H9 (cell line): ENCODE results near the gene NAA50. TPM values are rescaled to one million over a fixed set of nuclear protein-coding genes. Genes with fewer than 3 reads are reported as not detected.

Experiments
- DNase-seq: peaks from one replicate; pipeline ENCODE4 v3.0.0-alpha.2; 2017
- H2AFZ ChIP-seq: one replicate; pipeline ENCODE4 v1.6.1; 2013; ENCODE audit warnings: mild to moderate bottlenecking, low read length, control low read depth, moderate library complexity
- H2AK5ac ChIP-seq: 2 replicates; pipeline ENCODE4 v1.6.1; 2013; ENCODE audit warnings: low read length, control low read depth, mixed read lengths; ENCODE audit not compliant: insufficient read length
- H2BK120ac ChIP-seq: one replicate; pipeline ENCODE4 v1.6.1; 2013; ENCODE audit warnings: low read depth, mild to moderate bottlenecking, low read length, control low read depth, inconsistent platforms; ENCODE audit not compliant: poor library complexity, severe bottlenecking
- H2BK12ac ChIP-seq: 2 replicates; pipeline ENCODE4 v1.6.1; 2013; ENCODE audit warnings: low read length, control low read depth, mixed read lengths, low read depth; ENCODE audit not compliant: insufficient read length
- H2BK15ac ChIP-seq: 2 replicates; pipeline ENCODE4 v1.6.1; 2013; ENCODE audit warnings: low read depth, low read length, control low read depth
- H2BK20ac ChIP-seq: one replicate; pipeline ENCODE4 v1.6.1; 2013; ENCODE audit warnings: low read depth, mild to moderate bottlenecking, low read length, control low read depth, inconsistent platforms; ENCODE audit not compliant: poor library complexity, severe bottlenecking
- H2BK5ac ChIP-seq: 2 replicates; pipeline ENCODE4 v1.6.1; 2013; ENCODE audit warnings: low read length, control low read depth, mixed read lengths; ENCODE audit not compliant: insufficient read length
- H3K14ac ChIP-seq: 2 replicates; pipeline ENCODE4 v1.6.1; 2013; ENCODE audit warnings: low read length, control low read depth; ENCODE audit not compliant: insufficient read depth
- H3K18ac ChIP-seq: 2 replicates; pipeline ENCODE4 v1.6.1; 2013; ENCODE audit warnings: low read depth, mild to moderate bottlenecking, mixed read lengths, low read length, control low read depth; ENCODE audit not compliant: insufficient read length
- H3K23ac ChIP-seq: 2 replicates; pipeline ENCODE4 v1.6.1; 2013; ENCODE audit warnings: low read length, control low read depth, mixed read lengths, low read depth; ENCODE audit not compliant: insufficient read length
- H3K23me2 ChIP-seq: 2 replicates; pipeline ENCODE4 v1.6.1; 2013; ENCODE audit warnings: low read depth, mild to moderate bottlenecking, mixed read lengths, low read length, control low read depth; ENCODE audit not compliant: insufficient read length, poor library complexity, severe bottlenecking
- H3K27ac ChIP-seq: 2 replicates; pipeline ENCODE4 v1.5.1; 2013; ENCODE audit warnings: low read length, control low read depth, mixed read lengths, low read depth; ENCODE audit not compliant: insufficient read length
- H3K27me3 ChIP-seq: 2 replicates; pipeline ENCODE4 v1.6.1; 2013; ENCODE audit warnings: low read length, control low read depth, inconsistent platforms; ENCODE audit not compliant: insufficient read depth
- H3K4ac ChIP-seq: 2 replicates; pipeline ENCODE4 v1.6.1; 2013; ENCODE audit warnings: low read depth, mild to moderate bottlenecking, control low read depth, inconsistent platforms, low read length, moderate library complexity
- H3K4me1 ChIP-seq: 2 replicates; pipeline ENCODE4 v1.6.1; 2013; ENCODE audit warnings: low read length, control low read depth, inconsistent platforms; ENCODE audit not compliant: insufficient read depth
- H3K4me2 ChIP-seq: 2 replicates; pipeline ENCODE4 v1.6.1; 2013; ENCODE audit warnings: low read length, control low read depth, mixed read lengths; ENCODE audit not compliant: insufficient read length, insufficient read depth
- H3K56ac ChIP-seq: 2 replicates; pipeline ENCODE4 v1.6.1; 2013; ENCODE audit warnings: low read depth, mild to moderate bottlenecking, mixed read lengths, low read length, control low read depth; ENCODE audit not compliant: insufficient read length
- H3K79me1 ChIP-seq: 2 replicates; pipeline ENCODE4 v1.6.1; 2013; ENCODE audit warnings: low read depth, mild to moderate bottlenecking, moderate library complexity, low read length, control low read depth, inconsistent platforms; ENCODE audit not compliant: insufficient read depth, poor library complexity, severe bottlenecking
- H3K79me2 ChIP-seq: 2 replicates; pipeline ENCODE4 v1.6.1; 2013; ENCODE audit warnings: low read length, control low read depth, inconsistent platforms; ENCODE audit not compliant: insufficient read depth
- H3K9ac ChIP-seq: 2 replicates; pipeline ENCODE4 v1.6.1; 2013; ENCODE audit warnings: low read length, control low read depth, mixed read lengths; ENCODE audit not compliant: insufficient read length; ENCODE audit errors: extremely low read depth
- H3K9me3 ChIP-seq: one replicate; pipeline ENCODE4 v1.6.1; 2013; ENCODE audit warnings: low read depth, low read length, inconsistent platforms; ENCODE audit not compliant: control insufficient read depth
- H3T11ph ChIP-seq: one replicate; pipeline ENCODE4 v1.6.1; 2013; ENCODE audit warnings: mild to moderate bottlenecking, low read length, control low read depth, inconsistent platforms
- H4K20me1 ChIP-seq: one replicate; pipeline ENCODE4 v1.6.1; 2013; ENCODE audit not compliant: control insufficient read depth, insufficient read length, insufficient read depth
- H4K5ac ChIP-seq: 2 replicates; pipeline ENCODE4 v1.6.1; 2013; ENCODE audit warnings: low read depth, mild to moderate bottlenecking, mixed read lengths, low read length, control low read depth; ENCODE audit not compliant: insufficient read length
- H4K8ac ChIP-seq: replicated peaks from 2 replicates; pipeline ENCODE4 v1.6.1; 2013; ENCODE audit warnings: low read length, control low read depth, mixed read lengths, low read depth; ENCODE audit not compliant: insufficient read length
- H4K91ac ChIP-seq: 2 replicates; pipeline ENCODE4 v1.6.1; 2013; ENCODE audit warnings: low read depth, mild to moderate bottlenecking, moderate library complexity, mixed read lengths, low read length, control low read depth; ENCODE audit not compliant: insufficient read length
- H3K27ac Mint-ChIP-seq, 3 experiments: 2 replicates in 2 of 3; 3 replicates in 1 of 3; pipeline ENCODE4 v1.8.0; 2020 to 2021; ENCODE audit warnings: mixed read lengths in 3 of 3, mild to moderate bottlenecking in 1 of 3, moderate library complexity in 1 of 3
- H3K27me3 Mint-ChIP-seq: 2 replicates; pipeline ENCODE4 v1.8.0; 2021; ENCODE audit warnings: low read depth, mild to moderate bottlenecking, moderate library complexity, mixed read lengths
- H3K36me3 Mint-ChIP-seq, 3 experiments: 2 replicates in 2 of 3; 3 replicates in 1 of 3; pipeline ENCODE4 v1.8.0; 2020 to 2021; ENCODE audit warnings: low read depth in 3 of 3, mixed read lengths in 3 of 3; ENCODE audit not compliant: insufficient read depth in 1 of 3
- H3K4me1 Mint-ChIP-seq, 2 experiments: 2 replicates each; pipeline ENCODE4 v1.8.0; 2020; ENCODE audit warnings: mixed read lengths in 2 of 2
- H3K4me3 Mint-ChIP-seq, 2 experiments: 2 replicates in 1 of 2; 3 replicates in 1 of 2; pipeline ENCODE4 v1.8.0; 2020 to 2021; ENCODE audit warnings: mild to moderate bottlenecking in 2 of 2, mixed read lengths in 2 of 2, moderate library complexity in 1 of 2
- H3K9me3 Mint-ChIP-seq, 2 experiments: 2 replicates in 1 of 2; 3 replicates in 1 of 2; pipeline ENCODE4 v1.8.0; 2020; ENCODE audit warnings: mild to moderate bottlenecking in 2 of 2, mixed read lengths in 2 of 2, moderate library complexity in 1 of 2
- CTCF ChIP-seq: fragments of 200-600 bp; sonication (generic); conservative IDR thresholded peaks from 3 replicates; pipeline ENCODE4 v1.8.0; 2021; ENCODE audit warnings: antibody characterized with exemption, mild to moderate bottlenecking
- WGBS: extraction: QIAGEN DNeasy Blood & Tissue Kit; methylation state at CpG from one replicate; pipeline ENCODE4 v1.1.7; 2013; ENCODE audit warnings: missing lambda C conversion rate, low lambda C conversion rate, mixed read lengths; ENCODE audit not compliant: insufficient read length; ENCODE audit errors: extremely low coverage; 5-methylcytosine and 5-hydroxymethylcytosine counted together
- total RNA-seq: library from RNA; stranded (reverse); gene quantifications from 2 replicates; pipeline ENCODE4 v1.2.1, GENCODE V29; 2021

Gene NAA50
- total RNA-seq, 1 experiment from 2014 or later, result 216 TPM

- no peaks in the 10 kb centered on the region for H3K4me1 Mint-ChIP-seq
- H3K4me2 ChIP-seq, result no peak overlapping the region
- H3K27ac Mint-ChIP-seq, result no peak overlapping the region
- H3K14ac ChIP-seq, result no peak overlapping the region
- H3K79me1 ChIP-seq, result no peaks in the 10 kb centered on the region
- H3K27ac ChIP-seq, result no peak overlapping the region
- no peak overlapping the region for H2BK15ac ChIP-seq
- H4K8ac ChIP-seq, result no peak overlapping the region
- no peak overlapping the region for H2BK20ac ChIP-seq
- no peaks in the 10 kb centered on the region for H3K27me3 ChIP-seq
- no peak overlapping the region for H3K18ac ChIP-seq
- no peaks in the 10 kb centered on the region for H3K4me1 ChIP-seq
- H3K36me3 Mint-ChIP-seq, result peaks cover 18 to 61% (median 58%) of the 10 kb centered on the region in 3 experiments; a peak in 6 of 7 replicates
- no peaks in the 10 kb centered on the region for H3K9me3 ChIP-seq
- no peak overlapping the region for H2BK5ac ChIP-seq
- H3K9ac ChIP-seq, result no peak overlapping the region
- no peak overlapping the region for H2AK5ac ChIP-seq
- no peak overlapping the region for H3K4ac ChIP-seq
- H3K79me2 ChIP-seq, result no peaks in the 10 kb centered on the region
- H3K23me2 ChIP-seq, result no peaks in the 10 kb centered on the region
- no peak overlapping the region for H2BK120ac ChIP-seq
- H2BK12ac ChIP-seq, result no peak overlapping the region
- no peaks in the 10 kb centered on the region for H3K27me3 Mint-ChIP-seq
- TF ChIP-seq CTCF, result no peak
- H4K5ac ChIP-seq, result no peak overlapping the region
- H3K23ac ChIP-seq, result no peak overlapping the region
- WGBS, result no CpG with 5 or more reads among the region's 1 CpG
- no peaks in the 10 kb centered on the region for H4K20me1 ChIP-seq
- H3K9me3 Mint-ChIP-seq, result no peaks in the 10 kb centered on the region
- DNase-seq, result no peak
- H2AFZ ChIP-seq, result no peak overlapping the region
- no peak overlapping the region for H3K56ac ChIP-seq
- no peak overlapping the region for H3K4me3 Mint-ChIP-seq
- H3T11ph ChIP-seq, result no peak overlapping the region
- H4K91ac ChIP-seq, result no peak overlapping the region
Measured at GRCh38 chr3:113719294-113719693, 26.8 kb downstream of the NAA50 start.
